Kidney epithelial cell (primary cell): ENCODE data around the gene ARL10. TPM values are rescaled to one million over a fixed set of nuclear protein-coding genes. Genes with fewer than 3 reads are reported as not detected.

Experiments
- DNase-seq: peaks from one replicate; pipeline ENCODE4 v3.0.0-alpha.2; 2010; ENCODE audit warnings: low read depth
- H3K27me3 ChIP-seq: 2 replicates; pipeline ENCODE4 v1.6.0; 2011; ENCODE audit warnings: low read length; ENCODE audit not compliant: control insufficient read depth, insufficient read depth
- H3K36me3 ChIP-seq: 2 replicates; pipeline ENCODE4 v1.5.1; 2011; ENCODE audit warnings: low read length; ENCODE audit not compliant: control insufficient read depth, insufficient read depth
- H3K4me3 ChIP-seq: 2 replicates; pipeline ENCODE4 v1.5.1; 2011; ENCODE audit warnings: low read depth, mild to moderate bottlenecking, control low read depth, low read length
- CTCF ChIP-seq: IDR thresholded peaks from 2 replicates; pipeline ENCODE4 v1.5.1; 2011; ENCODE audit warnings: mild to moderate bottlenecking, moderate library complexity, low read length, control low read depth, inconsistent platforms; ENCODE audit not compliant: insufficient read depth, poor library complexity, severe bottlenecking
- total RNA-seq: library from RNA; depleted of rRNA; stranded (reverse); fragments of >200 nt; gene quantifications from 2 replicates; pipeline ENCODE4 v1.2.3, GENCODE V29; 2015

Gene ARL10
- total RNA-seq, 1 donor from 2014 or later, result 8.8 TPM

GRCh38 chr5:176418251-176418650, 53.0 kb downstream of the ARL10 start:
- Histone ChIP-seq H3K4me3 (no peak overlapping the region), H3K27me3 (no peaks in the 10 kb centered on the region), H3K36me3 (no peaks in the 10 kb centered on the region)
- TF ChIP-seq CTCF, result no peak
- DNase-seq, result no peak

GRCh38 chr5:176420086-176420485, 54.8 kb downstream of the ARL10 start:
- TF ChIP-seq CTCF, result no peak
- Histone ChIP-seq H3K36me3 (no peaks in the 10 kb centered on the region), H3K4me3 (no peak overlapping the region), H3K27me3 (no peaks in the 10 kb centered on the region)
- DNase-seq, result no peak

DNA sequence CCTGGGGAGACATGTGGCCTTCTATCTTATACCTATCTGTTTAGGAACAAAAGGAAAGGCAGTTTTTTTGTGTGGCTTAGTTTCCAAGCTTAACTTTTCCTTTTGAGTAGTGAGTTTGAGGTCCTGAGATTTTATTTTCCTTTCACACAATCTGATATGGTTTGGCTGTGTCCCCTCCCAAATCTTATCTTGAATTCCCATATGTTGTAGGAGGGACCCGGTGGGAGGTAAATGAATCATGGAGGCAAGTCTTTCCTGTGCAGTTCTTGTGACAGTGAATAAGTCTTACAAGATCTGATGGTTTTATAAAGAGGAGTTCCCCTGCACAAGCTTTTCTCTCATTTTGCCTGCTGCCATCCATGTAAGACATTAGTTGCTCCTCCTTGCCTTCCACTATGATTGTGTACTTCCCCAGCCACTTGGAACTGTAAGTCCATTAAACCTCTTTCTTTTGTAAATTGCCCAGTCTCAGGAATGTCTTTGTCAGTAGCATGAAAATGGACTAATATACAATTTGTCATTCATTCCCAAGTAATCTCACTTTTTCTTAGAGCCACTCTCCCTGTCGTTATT, 55.8 kb downstream of the ARL10 start:
- TF ChIP-seq CTCF, result no peak
- no peak overlapping the region for H3K4me3 ChIP-seq

DNA sequence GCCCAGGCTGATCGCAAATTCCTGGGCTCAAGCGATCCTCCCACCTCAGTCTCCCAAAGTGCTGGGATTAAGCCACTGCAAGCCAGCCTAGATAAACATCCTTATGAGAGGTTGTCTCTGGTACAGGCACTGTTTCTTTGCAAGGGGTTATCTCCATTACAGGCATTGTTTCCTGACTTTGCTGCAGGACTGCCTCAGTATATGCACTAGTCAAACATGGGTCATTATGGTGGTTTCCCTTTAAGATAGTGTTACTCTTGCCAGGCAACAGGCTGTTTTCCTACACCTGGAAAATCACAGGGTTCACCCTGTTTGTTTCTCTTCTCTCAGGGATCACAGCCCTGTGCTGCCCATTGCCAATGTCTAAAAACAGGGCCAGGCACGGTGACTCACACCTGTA, 58.9 kb downstream of the ARL10 start:
- Histone ChIP-seq H3K36me3 (no peaks in the 10 kb centered on the region), H3K4me3 (no peak overlapping the region), H3K27me3 (no peaks in the 10 kb centered on the region)
- no peak for TF ChIP-seq CTCF
- DNase-seq, result no peak

More for the DNA sequence above, 55.8 kb downstream of the ARL10 start:
- no peaks in the 10 kb centered on the region for H3K27me3 ChIP-seq
- DNase-seq, result no peak
- no peaks in the 10 kb centered on the region for H3K36me3 ChIP-seq

DNA sequence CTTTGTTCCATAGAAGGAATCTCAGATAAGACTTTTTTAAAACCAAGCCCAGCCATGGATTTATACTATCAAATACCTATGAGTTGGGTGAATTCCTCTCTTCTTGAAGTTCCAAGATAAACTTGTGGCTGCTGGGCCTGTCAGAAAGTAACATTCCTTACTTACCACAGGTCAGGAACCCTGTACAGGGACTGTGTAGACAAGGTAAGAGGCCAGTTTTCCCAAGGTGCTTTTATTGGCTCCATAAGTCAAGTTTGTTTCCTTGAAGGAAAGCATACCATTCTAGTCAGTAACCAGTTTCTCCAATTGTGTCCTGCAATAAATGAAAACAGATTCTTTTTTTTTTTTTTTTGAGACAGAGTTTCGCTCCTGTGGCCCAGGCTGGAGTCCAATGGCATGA, 59.9 kb downstream of the ARL10 start:
- no peak overlapping the region for H3K4me3 ChIP-seq
- no peaks in the 10 kb centered on the region for H3K36me3 ChIP-seq
- H3K27me3 ChIP-seq, result no peaks in the 10 kb centered on the region
- DNase-seq, result no peak
- TF ChIP-seq CTCF, result no peak

DNA sequence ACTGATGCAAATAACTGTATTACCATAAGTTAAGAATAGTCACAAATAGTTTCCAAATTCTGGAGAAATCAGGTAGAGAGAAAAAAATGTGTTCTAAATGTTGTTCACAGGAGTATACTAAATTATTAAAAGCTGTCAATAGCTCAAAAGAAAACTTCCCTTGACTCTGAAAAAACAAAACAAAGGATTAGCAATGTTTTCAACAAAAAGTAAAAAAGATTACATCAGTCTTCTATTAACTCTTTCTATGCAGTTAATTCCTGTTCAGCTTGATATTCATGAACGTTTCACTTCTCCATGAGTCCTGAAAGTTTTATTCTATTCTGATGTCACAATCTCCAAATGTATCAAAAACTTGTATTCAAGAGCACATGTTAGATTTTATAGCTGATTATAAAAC, 60.5 kb downstream of the ARL10 start:
- DNase-seq, result no peak
- TF ChIP-seq CTCF, result no peak
- H3K4me3 ChIP-seq, result no peak overlapping the region
- no peaks in the 10 kb centered on the region for H3K36me3 ChIP-seq
- no peaks in the 10 kb centered on the region for H3K27me3 ChIP-seq
